NOMO-1 treated with dmso at 0.1 percent for 144 hours (cell line): ENCODE measurements around the gene GNAT1.
A peak's percentile ranks its signal among the peaks of the same experiment; 100 is the strongest.
"Not testable (repeated sequence)": the region's sequence is repeated elsewhere in the genome, so short reads cannot be mapped to it uniquely, and the experiment has no call there.

Experiments used
- DNase-seq: peaks from one replicate; lab custom pipeline; 2025; ENCODE audit not compliant: unreplicated experiment; lab: John Stamatoyannopoulos, UW

Gene GNAT1

DNA sequence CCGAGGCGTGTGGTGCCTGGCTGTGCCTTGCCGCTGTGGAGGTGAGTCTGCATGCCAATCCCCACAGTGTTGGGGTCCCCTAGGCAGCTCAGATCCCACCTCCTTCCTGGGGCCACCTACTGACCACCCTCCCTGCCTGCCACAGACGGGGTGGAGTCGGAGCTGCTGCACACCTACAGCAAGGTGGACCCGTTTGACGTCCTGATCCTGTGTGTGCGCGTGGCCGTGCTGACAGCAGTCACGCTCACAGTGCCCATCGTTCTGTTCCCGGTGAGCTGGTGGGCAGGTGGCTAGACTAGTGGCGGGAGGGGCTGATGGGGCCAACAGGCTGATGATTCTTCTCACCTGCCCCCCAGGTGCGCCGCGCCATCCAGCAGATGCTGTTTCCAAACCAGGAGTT, 27.0 kb downstream of the GNAT1 start:
- no peak for DNase-seq

DNA sequence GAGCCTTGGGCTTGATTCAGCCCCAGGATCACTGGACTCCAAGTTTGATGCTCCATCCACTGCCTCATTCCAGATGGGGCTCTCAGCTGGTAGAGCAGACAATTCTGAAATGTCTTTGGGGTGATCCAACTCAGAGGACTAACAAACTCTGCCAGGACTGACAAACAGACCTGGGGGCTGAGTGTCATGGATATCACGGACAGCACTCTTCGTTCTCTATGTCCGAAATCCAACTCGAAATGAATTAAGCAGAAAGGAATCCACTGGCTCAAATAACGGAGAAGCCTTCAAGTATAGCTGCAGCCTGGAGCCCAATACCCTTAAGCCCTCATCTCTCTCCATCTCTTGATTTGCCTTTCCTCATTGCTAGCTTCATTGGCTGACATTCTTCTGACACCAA, 27.9 kb downstream of the GNAT1 start:
- no peak for DNase-seq

DNA sequence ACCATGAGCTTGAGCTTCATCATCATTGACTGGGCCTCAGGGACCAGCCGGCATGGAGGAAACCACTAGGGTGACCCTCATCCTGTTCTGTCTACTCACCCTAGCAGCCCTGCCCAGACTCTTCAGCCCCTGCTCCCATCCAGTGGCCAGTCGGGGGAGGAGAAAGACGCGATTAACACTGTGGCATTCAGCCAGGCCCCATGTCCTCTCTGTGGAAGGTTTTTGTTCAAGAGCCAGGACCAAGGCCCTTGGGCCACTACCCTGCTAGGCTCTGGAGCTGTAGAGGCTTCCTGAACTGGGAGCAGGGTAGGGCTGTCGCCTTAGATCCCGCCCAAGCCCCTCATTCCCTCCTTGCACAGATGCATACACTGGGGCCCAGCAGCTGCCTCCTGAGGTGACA, 28.7 kb downstream of the GNAT1 start:
- DNase-seq: no peak

DNA sequence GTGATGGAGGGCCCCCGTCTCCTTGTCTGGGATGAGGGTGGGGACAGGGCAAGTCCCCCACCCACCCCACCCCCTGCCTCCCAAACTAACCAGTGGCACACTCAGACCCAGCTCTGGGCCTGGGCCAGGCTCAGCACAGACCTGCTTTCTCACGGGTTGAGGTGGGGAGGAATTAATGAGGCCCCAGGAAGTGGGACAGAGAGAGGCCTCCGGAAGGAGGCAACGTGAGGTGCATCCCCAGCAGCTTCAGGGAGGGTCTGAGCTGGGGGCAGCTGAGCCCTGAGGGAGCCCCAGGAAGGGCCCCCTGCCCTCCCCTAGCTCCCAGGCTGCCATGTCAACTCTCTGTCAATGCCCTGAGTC, 29.6 kb downstream of the GNAT1 start:
- no peak for DNase-seq

DNA sequence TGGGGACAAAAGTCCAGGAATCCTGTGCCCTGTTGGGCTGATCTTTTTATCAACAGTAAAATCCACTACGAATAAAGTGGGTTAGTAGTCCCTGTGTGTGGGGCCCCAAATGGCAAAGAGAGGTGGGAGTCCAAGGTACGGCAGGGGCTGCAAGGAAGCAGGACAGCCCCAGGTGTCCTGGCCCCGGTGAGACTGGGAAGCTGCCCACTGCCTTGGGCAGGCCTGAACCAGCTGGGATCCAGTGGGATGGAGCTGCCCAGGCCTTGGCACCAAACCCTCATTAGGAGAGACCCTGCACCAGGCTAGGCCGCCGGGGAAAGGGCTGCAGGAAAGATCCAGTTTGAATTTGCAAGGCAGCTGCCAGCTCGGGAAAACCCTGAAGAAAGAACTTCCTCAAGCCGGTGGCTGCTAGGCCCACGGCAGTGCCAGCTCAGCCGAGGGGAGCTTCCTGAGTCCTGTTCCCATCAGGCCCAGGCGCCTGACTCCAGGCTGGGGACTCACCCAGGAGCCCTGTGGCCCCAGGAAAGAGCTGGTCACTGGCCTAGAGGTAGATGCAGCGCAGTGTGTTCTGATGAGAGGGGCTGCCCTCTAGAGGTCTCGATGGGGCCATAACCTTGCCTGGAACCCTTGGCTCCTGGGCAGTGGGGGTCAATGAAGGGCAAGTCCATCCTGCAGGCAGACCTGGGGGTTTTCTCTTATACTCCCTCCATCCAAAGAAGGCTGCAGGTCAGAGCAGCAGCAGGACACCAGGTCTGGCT, 30.2 kb downstream of the GNAT1 start:
- no peak for DNase-seq

DNA sequence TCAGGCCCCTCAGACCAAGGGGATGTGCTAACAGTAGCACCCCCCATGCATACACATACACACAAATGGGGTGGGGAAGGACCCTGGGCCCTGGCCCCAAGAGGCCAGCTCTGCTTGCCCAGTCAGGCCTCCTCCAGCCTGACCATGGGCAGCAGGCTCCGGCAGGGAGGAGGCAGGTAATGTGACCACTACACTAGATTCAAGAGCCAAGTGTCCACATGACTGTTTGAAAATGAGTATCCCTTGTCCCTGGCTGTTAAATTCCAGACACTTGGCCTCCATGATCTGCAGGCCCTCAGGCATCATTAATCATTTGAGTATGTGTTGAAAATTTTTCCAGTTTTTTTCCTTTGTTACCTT, 30.7 kb downstream of the GNAT1 start:
- no peak for DNase-seq

DNA sequence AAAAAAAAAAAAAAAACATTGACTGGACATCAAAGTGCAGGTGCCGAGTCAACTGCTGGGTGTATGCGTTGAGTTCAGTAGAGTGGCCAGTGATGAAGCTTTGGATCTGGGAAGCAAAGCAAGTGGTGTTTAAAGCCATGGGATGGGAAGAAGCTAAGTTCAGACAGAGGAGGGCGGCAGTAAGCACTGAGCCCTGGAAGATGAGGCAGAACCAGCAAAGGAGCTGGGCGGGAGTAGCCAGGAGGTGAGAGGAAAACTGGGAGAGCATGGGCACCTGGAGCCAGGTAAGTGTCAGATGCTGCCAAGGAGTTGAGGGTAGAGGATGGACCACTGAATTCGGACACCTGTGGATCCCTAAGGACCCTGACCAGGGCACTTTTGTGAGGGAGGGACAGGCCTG, 33.2 kb downstream of the GNAT1 start:
- DNase-seq: no peak

DNA sequence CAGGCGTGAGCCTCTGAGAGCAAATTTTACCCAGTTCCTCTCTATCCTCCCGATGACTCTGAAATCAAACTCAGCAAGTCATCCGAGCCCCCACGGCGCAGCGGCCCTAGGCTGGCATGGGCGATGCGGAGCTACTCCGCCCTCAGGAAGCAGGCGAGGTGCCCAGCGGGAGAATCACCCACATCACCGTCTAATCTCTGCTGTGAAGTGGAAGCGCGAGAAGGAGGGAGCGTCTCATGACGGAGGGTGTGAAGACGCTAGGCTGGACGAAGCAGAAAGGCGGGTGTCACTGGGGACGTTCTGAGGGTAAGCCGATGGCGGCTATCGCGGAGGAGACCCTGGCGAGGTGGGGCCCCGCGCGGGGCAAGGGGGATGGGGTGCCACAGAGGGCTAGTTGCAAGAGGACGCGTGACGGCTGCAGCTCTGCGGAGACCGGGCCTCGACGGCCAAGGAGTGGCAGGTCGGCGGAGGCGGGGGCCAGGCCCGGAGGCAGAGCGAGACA, 35.5 kb downstream of the GNAT1 start:
- DNase-seq: peak; percentile 34

DNA sequence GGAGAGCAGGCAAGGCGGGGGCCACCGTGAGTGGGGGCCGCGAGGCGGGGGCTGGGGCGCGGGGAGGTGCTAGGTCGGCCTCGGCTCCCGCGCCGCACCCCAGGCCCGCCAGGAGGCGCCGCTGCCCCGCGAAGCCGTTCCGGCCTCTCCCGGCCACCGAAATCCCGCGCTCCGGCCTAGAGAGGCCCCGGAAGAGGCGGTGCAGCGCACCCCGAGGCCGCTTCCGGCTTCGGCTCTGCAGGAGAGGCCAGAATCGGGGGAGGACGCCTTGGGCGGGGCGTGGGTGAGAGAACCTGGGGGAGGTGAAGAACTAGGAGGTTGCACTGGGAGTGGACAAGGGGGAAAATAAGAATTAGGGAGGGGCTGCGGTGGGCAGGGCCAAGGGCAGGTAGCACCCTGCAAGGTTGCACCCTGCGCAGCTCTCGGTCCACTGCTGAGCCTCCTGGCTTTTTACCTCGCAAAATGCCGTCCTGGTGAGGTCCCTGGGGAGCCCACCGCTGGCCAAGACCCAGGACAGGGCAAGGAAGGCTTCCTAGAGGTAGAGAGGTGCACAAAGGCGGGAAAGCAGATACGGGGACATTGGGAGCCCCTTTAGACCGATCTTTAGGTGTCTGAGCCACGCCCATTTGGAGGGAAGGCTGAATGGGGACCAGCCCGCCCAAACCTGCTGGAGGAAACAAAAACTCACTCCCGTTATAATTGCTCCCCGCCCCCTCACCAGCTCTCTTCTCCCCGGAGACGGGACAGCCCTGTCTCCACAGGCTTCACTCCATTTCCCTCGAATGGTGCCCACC, 36.2 kb downstream of the GNAT1 start:
- peak; percentile 92 for DNase-seq

DNA sequence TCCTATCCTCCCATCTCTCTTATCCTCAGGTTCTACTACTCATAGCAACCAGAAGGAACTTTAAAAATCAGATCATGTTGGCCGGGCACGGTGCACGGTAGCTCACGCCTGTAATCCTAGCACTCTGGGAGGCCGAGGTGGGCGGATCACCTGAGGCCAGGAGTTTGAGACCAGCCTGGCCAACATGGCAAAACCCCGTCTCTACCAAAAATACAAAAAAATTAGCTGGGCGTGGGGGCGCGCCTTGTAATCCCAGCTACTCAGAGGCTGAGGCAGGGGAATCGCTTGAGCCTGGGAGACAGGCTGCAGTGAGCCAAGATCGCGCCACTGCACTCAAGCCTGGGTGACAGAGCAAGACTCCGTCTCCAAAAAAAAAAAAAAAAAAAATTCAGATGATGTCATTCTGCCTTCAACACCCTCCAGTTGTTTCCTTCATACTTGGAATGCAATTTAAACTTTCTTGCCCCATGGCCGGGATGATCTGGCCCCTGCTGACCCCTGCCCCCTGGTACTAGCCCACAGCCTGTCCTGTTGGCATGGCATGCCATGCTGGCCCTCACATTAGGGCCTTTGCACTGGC, 36.9 kb downstream of the GNAT1 start:
- not testable (repeated sequence) for DNase-seq

DNA sequence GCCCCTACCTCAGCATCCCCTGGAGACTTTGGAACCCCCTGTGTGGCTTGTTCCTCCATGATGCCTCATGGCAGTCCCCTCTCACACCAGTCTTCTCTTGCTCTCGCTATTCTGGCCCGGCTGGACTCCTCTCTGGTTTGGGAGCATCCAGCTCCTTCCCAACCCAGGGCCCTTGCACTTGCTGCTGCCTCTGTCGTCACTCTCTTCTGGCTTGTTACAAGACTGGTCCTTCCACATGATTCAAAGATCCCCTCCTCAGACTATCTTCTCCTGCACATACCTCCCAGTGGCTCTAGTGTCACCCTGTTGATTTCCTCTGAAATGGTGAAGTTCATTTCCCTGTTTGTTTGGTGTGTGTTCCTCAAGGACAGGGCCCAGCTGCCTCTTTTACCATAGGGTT, 38.1 kb downstream of the GNAT1 start:
- DNase-seq: no peak

DNA sequence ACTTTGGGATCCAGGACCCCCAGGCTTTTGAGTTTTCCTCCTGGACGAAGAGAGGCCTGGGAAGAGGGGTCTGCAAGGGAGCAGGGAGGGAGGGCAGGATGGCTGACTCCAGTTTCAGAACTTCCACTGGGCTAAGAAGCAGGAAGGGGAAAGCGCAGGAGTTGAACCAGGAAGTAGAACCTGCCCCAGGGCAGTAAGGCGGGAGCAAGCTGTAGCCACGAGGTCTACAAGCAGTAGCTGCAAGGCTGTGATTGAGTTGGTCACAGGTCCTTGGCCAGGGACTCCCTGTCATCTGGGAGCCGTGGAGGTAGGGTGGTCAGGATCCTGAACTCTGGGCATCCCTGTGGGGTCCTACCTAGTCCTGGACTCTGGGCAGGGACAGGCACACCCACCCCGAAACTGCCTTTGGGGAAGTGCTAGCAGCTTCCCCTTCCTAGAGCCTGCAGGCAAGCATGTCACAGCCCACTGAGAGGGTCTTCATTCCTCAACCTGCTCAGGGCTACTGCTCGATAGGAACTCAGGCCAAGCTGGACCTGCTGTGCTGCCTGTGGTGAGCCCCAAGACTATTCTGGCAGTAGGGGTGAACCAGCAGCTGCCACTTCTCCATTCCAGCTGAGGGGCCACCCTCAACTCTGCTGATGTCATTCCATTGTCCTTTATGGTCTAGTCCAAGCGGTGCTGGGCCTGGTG, 38.8 kb downstream of the GNAT1 start:
- peak; percentile 58 for DNase-seq

DNA sequence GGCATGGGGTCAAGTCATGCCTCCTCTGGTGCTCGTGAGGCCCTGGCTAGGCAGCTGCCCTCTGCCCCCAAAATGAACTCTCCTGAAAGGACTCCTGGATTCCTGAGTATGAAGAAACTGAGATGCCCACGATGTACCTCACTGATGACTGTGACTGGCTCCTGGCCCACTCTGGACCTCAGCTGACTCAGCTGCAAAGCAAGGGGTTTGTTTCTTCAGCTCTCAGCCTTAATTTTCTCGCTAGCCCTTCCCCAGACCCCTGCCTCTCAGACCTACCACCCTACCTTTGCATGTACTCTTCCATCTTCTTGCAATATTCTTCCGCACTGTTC, 39.4 kb downstream of the GNAT1 start:
- no peak for DNase-seq

DNA sequence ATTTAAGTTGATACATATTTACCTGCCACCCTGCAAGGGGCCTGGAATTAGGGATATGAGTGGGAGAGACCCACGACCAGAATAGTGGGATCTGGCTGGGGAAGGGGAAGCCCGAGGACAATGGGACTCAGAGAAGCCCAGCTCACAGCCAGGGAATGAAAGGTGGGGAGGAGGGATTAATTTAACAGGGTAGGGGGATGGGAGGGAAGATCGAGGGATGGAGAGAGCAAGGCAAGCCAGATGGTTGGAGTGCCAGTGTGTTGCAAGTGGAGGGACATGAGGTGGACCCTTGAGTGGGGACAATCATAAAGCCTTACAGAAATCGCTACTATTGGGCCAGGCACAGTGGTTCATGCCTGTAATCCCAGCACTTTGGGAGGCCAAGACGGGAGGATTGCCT, 40.2 kb downstream of the GNAT1 start:
- DNase-seq: no peak

DNA sequence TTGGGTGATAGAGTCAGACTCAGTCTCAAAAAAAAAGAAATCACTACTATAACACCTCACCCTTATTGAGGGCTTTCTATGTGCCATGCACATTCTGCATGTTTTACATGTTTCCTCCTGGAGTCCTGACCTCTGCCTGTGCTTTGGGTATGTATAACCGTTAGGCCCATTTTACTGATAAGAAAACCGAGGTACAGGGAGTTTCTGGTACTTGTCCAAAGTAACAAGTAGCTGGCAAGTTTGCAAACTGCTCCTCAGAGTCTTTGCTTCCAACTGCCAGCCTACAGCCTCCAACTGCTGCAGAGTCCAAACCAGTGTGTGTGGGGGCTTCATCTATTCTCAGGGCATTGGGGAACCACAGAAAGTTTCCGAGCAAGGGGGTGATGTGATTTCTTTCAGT, 40.9 kb downstream of the GNAT1 start:
- no peak for DNase-seq

DNA sequence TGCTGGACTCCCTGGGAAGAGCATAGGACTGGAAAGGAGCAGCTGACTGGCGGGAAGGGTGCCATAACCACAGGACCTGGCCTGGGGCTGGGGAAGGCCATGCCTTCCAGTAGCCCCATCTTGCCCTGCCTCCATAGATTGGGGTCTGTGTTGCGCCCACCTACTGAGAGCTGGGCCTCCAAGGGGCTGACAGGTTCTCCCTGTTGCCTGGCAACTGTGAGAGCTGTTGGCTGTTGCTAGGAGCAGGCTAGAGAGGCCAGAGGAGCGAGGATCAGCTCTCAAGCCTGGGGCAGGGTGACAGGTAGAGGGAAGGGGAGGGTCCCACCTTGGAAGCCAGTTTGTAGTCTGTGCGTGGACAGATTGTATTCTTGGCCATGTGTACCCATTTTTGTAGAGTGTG, 41.8 kb downstream of the GNAT1 start:
- no peak for DNase-seq

DNA sequence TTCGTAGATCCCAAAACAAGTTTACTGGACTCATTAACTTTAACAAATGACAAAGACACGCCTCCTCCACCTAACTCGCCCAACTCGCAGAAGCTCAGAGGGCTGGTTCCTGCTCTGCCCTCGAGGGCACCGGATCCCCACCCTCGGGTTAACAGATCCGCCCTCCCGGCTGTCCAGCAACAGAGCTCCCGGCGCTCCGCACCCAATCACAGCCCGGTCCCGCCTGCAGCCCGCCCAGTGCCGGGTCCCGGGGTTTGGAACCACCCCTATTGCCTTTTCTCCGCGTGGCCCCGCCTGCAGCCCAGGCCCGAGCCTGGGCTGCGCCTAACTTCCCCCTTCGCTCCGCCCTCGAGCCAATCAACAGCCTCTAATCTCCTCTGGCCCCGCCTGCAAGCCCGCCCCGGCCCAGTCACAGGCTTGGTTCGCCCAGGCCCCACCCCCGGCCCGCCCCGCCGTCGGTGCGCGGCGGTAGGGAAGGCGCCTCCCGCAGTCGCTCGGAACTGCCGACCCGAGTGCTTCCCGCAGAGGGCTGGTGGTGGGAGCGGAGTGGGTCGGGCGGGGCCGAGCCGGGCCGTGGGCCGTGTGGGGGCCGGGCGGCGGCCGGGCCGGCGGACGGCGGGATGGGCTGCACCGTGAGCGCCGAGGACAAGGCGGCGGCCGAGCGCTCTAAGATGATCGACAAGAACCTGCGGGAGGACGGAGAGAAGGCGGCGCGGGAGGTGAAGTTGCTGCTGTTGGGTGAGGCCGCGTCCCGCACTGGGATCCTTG, 44.5 kb downstream of the GNAT1 start, which contains the start of gene GNAI2:
Gene GNAI2, plus strand, starts transcription at position 489 of the 768 bp plus-strand sequence. Its CDS starts 132 bp downstream, at position 621.
- peak; percentile 100 for DNase-seq

DNA sequence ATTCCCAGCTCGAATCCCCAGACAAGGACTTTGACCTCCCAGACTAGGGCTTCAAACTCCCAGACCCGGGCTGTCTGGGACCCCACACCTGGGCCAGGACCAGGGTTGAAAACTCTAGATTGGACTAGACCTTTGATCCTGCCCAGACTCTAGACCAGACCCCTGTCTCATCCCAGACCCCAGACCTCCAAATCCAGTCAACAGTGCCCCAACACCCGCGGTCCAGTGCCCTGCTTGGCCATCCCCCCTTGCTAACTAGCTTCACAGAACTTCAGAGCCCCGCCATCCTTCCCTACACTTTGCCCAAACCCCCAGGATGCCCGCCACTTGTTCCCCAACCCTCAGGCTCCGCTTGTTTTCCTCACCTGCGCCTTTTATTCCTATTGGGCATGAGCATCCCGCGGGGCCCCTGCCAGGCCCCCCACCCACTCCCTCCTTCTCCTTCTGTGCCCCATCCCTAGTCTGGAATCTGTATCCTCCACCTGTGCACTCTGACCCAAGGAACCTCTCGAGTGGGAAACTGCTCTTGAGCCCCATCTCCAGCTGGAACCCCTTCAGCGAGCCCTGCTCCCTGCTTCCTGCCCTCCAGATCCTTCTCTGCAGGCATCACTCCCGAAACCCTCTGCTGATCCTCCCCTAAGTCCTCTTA, 45.2 kb downstream of the GNAT1 start:
- DNase-seq: no peak

DNA sequence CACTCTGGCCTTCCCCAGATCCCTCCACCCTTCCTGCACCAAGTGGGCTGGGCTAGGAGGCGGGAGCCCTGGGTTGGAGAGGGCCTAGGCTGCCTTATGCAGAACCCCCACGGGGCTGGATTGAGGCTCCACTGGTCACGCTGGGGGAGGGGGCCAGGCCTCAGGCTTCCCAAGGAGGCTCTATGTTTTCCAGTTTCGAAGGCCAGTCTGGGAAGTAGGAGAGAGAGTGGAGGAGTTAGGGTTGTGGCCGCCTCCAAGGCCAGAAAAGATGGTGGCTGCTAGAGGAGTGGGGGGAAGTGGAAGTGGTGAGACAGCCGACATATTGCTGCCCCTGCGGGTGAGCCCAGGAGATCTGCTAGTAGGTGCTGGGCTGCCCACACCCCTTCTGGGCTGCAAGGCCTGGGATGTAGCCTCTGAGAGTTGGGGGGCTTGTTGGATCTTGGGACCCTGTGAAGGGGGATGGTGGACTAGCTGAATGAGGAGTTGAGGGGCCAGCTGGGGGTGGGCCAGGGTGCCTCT, 45.8 kb downstream of the GNAT1 start:
- peak; percentile 52 for DNase-seq
